Measurements from ENCODE around the gene RFTN1. TPM values are rescaled to one million over a fixed set of nuclear protein-coding genes. Genes with fewer than 3 reads are reported as not detected.

RFTN1 gene
- total and polyA plus RNA-seq, 9 donors, result 25.2 to 63.1 (median 46.4) TPM

GRCh38 chr3:16396202-16396601 lies 117.3 kb downstream of the RFTN1 start:
- TF ChIP-seq, protein P1, sequence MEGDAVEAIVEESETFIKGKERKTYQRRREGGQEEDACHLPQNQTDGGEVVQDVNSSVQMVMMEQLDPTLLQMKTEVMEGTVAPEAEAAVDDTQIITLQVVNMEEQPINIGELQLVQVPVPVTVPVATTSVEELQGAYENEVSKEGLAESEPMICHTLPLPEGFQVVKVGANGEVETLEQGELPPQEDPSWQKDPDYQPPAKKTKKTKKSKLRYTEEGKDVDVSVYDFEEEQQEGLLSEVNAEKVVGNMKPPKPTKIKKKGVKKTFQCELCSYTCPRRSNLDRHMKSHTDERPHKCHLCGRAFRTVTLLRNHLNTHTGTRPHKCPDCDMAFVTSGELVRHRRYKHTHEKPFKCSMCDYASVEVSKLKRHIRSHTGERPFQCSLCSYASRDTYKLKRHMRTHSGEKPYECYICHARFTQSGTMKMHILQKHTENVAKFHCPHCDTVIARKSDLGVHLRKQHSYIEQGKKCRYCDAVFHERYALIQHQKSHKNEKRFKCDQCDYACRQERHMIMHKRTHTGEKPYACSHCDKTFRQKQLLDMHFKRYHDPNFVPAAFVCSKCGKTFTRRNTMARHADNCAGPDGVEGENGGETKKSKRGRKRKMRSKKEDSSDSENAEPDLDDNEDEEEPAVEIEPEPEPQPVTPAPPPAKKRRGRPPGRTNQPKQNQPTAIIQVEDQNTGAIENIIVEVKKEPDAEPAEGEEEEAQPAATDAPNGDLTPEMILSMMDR (IDR thresholded peaks at IDR 0.05), result no peak
- TF ChIP-seq POLR2A (IDR thresholded peaks at IDR 0.05) (no peak), EP300 (IDR thresholded peaks at IDR 0.05) (no peak)
- no peak overlapping the region for H3K27ac ChIP-seq
- intact Hi-C loops (cut with DNase I), result loop anchor here in 1 of 4 donors (10.0 kb wide), 1 partner anchor 119 kb away; the partner anchor contains the start of gene RFTN1

DNA sequence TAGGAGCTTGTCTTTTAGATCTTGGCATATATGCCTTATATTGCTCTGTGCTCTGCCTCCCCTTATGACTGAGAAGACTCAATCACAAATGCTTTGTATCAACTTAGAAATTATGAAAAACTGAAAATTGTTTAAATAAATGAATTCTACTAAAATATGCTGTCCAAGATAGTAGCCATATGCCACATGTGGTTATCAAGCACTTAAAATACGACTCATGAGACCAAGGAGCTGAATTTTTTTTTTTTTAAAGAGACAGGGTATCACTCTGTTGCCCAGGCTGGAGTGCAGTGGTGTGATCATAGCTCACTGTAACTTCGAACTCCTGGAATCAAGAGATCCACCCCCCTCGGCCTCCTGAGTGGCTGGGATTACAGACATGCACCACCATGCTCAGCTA lies 118.3 kb downstream of the RFTN1 start:
- Histone ChIP-seq H3K4me3 (no peak overlapping the region), H3K9me3 (no peaks in the 10 kb centered on the region), H3K27me3 (no peaks in the 10 kb centered on the region), H3K27ac (no peak overlapping the region), H3K36me3 (no peaks in the 10 kb centered on the region), H3K4me1 (ENCODE audit: insufficient read depth) (peaks cover 12% of the 10 kb centered on the region)
- no peak for TF ChIP-seq EP300 (IDR thresholded peaks at IDR 0.05)
- intact Hi-C loops (cut with DNase I), result loop anchor here in 1 of 4 donors (10.0 kb wide), 1 partner anchor 120 kb away; the partner anchor contains the start of gene RFTN1
- DNase-seq, result no peak
- WGBS, 3 donors, result 48 to 56% (median 56%) methylated on average over 3 of the region's 3 CpGs

More at GRCh38 chr3:16396202-16396601, 117.3 kb downstream of the RFTN1 start:
- no peaks in the 10 kb centered on the region for H3K27me3 ChIP-seq
- no peaks in the 10 kb centered on the region for H3K9me3 ChIP-seq
- WGBS, 3 donors, result 74 to 82% (median 78%) methylated on average over 4 of the region's 4 CpGs
- no peak overlapping the region for H3K4me3 ChIP-seq
- H3K36me3 ChIP-seq, result no peaks in the 10 kb centered on the region
- peaks cover 18% of the 10 kb centered on the region for H3K4me1 ChIP-seq (ENCODE audit: insufficient read depth)
- DNase-seq, result no peak

GRCh38 chr3:16394639-16395038 lies 118.9 kb downstream of the RFTN1 start:
- H3K4me1 ChIP-seq (ENCODE audit: insufficient read depth), result peaks cover 10% of the 10 kb centered on the region
- no peak for DNase-seq
- intact Hi-C loops (cut with DNase I), result loop anchor here in 1 of 4 donors (10.0 kb wide), 1 partner anchor 120 kb away; the partner anchor contains the start of gene RFTN1
- H3K27ac ChIP-seq, result no peak overlapping the region
- no peaks in the 10 kb centered on the region for H3K9me3 ChIP-seq
- no peak for TF ChIP-seq EP300 (IDR thresholded peaks at IDR 0.05)
- no peak for TF ChIP-seq POLR2A (IDR thresholded peaks at IDR 0.05)
- TF ChIP-seq, protein P1 (IDR thresholded peaks at IDR 0.05), result no peak
- H3K27me3 ChIP-seq, result no peaks in the 10 kb centered on the region
- no peaks in the 10 kb centered on the region for H3K36me3 ChIP-seq
- 0 to 79% (median 0%) methylated on average over 1 of the region's 1 CpG for WGBS, 3 donors
- H3K4me3 ChIP-seq, result no peak overlapping the region

GRCh38 chr3:16392717-16393116 lies 120.8 kb downstream of the RFTN1 start:
- 54 to 79% (median 64%) methylated on average over 1 of the region's 1 CpG for whole genome bisulfite sequencing, 3 donors
- DNase-seq, result no peak
- Histone ChIP-seq H3K9me3 (no peaks in the 10 kb centered on the region), H3K27me3 (no peaks in the 10 kb centered on the region), H3K36me3 (no peaks in the 10 kb centered on the region), H3K27ac (no peak overlapping the region), H3K4me1 (ENCODE audit: insufficient read depth) (peaks cover 14% of the 10 kb centered on the region), H3K4me3 (no peak overlapping the region)
- intact Hi-C loops (cut with DNase I), result loop anchor here in 1 of 4 donors (10.0 kb wide), 1 partner anchor 122 kb away; the partner anchor contains the start of gene RFTN1
- TF ChIP-seq POLR2A (IDR thresholded peaks at IDR 0.05) (no peak), EP300 (IDR thresholded peaks at IDR 0.05) (no peak)
- TF ChIP-seq, protein P1 (IDR thresholded peaks at IDR 0.05), result no peak

DNA sequence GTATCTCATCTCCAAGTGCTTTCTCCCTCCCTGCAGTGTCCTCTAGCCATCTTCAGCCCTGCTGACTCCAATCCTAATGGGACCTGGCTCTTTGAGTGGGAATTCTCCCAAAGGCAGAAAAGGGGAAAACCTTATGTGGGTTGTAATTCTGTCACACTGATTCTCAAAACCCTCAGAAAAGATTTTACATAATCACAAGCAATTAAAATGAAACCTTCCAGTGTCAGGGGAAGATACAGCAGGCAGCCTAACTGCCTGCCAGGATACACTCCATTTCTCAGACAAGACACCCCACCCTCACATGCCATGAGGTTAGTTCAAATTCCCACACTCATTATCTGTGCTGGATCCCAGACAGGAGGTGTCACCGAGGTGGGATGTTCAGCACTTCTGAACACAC lies 121.4 kb downstream of the RFTN1 start:
- H3K4me3 ChIP-seq, result no peak overlapping the region
- H3K36me3 ChIP-seq, result no peaks in the 10 kb centered on the region
- DNase-seq, result no peak
- no peak for TF ChIP-seq EP300 (IDR thresholded peaks at IDR 0.05)
- TF ChIP-seq POLR2A (IDR thresholded peaks at IDR 0.05), result no peak
- TF ChIP-seq, protein P1 (IDR thresholded peaks at IDR 0.05), result no peak
- no peaks in the 10 kb centered on the region for H3K9me3 ChIP-seq
- 23 to 48% (median 25%) methylated on average over 1 of the region's 1 CpG for WGBS, 3 donors
- intact Hi-C loops (cut with DNase I), result loop anchor here in 1 of 4 donors (10.0 kb wide), 1 partner anchor 123 kb away; the partner anchor contains the start of gene RFTN1
- no peak overlapping the region for H3K27ac ChIP-seq
- H3K27me3 ChIP-seq, result no peaks in the 10 kb centered on the region
- peaks cover 16% of the 10 kb centered on the region for H3K4me1 ChIP-seq (ENCODE audit: insufficient read depth)

Data from ovary (tissue), 9 donors.